Activated CD8-positive, alpha-beta memory T cell treated with anti-CD3 and anti-CD28 coated beads, Interleukin-2, amount 50 U/mL, for 48 hours (primary cell): ENCODE measurements around the gene DOCK3.
"Not testable (repeated sequence)": the region's sequence is repeated elsewhere in the genome, so short reads cannot be mapped to it uniquely, and the experiment has no call there.

Source experiments
- DNase-seq: peaks from one replicate; pipeline ENCODE4 v3.0.0-alpha.2; 2020

The DOCK3 gene

DNA sequence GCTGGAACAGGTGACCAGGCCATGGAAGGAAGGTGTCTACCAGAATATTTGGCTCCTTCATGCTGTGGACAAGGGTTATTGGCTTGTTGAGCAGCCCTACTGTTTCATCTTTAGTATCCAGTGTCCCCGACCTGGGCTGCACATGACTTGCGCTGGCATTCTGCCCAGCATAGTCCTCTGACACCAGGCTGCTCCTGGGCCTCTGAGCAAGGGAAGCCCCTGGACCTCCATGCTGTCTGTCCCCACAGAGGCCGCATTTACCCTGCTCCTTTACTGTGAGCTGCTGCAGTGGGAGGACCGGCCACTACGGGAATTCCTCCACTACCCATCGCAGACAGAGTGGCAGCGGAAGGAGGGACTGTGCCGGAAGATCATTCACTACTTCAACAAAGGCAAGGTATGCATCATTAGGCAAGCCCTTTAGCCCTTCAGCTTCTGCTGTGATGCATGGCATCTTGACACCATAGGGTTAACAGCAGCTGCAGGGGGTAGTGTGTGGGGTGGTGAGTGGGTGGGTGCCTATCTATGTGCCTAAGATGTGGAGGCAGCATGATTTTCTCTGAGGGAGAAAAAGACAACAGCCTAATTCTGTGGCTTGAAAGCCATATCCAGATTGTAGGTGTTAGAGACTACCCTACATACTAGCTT, 666.4 kb downstream of the DOCK3 start:
- no peak for DNase-seq

DNA sequence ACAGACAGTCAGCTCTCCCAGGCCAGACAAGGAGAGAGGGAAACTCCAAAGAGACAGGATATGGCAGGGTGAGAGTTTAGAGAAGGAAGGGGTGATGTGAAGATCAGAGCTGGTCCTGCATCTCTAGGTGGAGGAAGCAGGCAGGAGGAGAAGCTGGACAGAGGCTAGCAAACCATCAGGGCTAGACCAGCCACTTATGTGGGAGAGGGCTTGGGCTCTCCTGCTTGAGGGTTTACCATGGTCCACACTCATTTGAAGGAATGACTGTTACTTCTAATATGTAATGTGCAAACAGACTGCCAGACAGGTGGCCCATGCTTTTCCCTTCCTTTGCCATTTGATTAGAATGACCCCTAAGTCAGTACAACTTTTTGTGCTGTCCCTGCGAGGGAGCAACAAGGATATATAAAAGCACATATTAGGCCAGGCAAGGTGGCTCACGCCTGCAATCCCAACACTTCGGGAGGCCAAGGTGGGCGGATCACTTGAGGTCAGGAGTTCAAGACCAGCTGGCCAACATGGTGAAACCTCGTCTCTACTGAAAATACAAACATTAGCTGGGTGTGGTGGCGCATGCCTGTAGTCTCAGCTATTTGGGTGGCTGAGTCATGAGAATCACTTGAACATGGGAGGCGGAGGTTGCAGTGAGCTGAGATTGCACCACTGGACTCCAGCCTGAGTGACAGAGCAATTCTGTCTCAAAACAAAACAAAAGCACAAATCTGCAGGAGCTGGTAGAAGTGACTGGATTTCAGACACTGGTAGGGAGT, 669.4 kb downstream of the DOCK3 start:
- DNase-seq: no peak

- DNase-seq: no peak
These were observed 676.0 kb downstream of the DOCK3 start for GRCh38 chr3:51350751-51351150.

DNA sequence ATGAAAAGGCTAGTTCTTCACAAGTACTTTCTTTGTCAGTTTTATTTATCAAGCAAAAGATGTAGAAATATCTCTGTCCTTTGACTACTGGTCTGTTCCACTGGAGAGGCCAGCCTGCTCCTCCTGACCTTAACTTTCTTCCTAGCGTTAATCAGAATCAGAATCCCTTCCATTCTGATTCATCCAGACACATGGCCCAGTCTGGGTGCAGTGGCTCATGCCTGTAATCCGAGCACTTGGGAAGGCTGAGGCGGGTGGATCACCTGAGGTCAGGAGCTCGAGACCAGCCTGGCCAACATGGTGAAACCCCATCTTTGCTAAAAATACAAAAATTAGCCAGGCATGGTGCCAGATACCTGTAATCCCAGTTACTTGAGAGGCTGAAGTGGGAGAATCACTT, 678.4 kb downstream of the DOCK3 start:
- peak; percentile 25 for DNase-seq

GRCh38 chr3:51353691-51354090, 679.0 kb downstream of the DOCK3 start:
- peak; percentile 49 for DNase-seq

GRCh38 chr3:51354172-51354571, 679.4 kb downstream of the DOCK3 start:
- DNase-seq: peak; percentile 34

DNA sequence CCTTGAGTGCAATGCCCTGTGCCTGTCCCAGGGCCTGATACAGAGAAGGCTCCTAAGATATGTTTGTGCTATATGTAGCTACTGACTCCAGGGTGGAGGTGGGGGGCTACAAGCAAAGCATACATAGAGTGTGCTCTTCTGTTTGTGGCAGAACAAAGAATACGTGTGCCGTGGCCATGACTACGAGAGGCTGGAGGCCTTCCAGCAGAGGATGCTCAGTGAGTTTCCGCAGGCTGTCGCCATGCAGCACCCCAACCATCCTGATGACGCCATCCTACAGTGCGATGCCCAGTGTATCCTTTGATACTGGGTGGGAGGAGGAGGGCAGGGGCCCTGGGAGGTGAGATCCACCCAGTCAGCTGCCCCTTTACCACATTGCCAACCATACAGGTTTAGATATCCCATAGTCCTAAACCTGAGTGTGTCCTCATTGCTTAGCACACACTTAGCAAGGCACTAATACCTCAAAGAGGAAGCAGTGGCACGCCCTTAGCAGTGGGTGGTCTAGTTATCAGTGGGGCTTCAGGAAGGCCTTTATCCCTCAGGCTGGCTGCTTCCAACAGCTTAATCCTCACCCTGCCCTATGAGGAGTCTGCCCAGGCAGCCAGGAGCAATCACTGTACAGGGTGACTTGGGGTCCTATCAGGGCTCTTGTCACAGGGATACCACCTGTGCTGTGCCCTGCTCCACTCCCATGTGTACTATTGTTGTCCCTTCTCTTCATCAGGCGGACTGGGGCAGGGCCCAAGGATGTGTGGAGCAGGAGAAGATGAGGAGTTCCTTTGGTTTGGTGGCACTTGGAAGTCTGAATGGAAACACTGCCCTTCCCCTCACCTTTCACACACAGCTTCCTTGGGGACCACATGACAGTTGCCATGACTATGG, 680.2 kb downstream of the DOCK3 start:
- DNase-seq: peak; percentile 42

DNA sequence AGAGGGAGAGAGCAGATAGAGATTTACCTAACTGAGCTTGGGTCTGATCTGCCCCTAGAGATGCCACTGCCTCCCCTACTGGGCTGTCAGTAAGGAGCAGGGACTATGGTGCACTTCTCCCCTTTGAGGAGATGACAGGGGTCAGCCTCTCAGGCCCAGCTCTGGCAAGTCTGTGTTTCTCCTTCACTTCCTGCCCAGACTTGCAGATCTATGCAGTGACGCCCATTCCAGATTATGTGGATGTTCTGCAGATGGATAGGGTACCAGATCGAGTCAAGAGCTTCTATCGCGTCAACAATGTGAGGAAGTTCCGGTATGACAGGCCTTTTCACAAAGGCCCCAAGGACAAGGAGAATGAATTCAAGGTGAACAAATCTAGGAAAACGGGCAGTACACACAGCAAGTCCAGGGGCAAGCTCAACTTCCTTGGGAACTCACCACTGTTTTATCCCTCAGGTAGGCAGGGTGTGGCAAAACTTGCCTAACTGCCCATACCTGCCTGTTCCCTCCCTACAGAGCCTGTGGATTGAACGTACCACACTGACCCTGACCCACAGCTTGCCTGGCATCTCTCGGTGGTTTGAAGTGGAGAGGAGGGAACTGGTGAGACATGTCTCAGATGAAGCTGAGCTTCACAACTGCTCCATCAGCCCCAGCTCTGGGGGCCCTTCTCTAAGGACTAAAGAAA, 681.3 kb downstream of the DOCK3 start:
- DNase-seq: no peak

DNA sequence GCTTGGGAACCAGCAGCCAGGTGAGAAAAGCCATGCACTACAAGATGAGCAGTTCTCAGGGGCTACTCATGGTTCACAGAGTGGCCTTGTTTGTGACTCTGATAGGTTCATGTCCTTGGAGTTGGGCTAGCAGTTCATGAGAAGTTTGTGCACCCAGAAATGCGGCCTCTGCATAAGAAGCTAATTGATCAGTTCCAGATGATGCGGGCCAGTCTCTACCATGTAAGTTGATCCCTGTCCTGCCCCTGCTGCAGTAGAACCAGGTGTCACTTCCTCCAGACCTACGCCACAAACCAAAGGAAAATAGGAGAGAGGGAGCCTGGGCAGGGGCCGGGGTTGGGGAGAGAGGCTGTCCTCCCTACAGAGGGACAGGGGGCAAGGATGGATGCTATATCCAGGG, 683.1 kb downstream of the DOCK3 start:
- no peak for DNase-seq

- DNase-seq: no peak
These were observed 684.3 kb downstream of the DOCK3 start for GRCh38 chr3:51358981-51359380.

DNA sequence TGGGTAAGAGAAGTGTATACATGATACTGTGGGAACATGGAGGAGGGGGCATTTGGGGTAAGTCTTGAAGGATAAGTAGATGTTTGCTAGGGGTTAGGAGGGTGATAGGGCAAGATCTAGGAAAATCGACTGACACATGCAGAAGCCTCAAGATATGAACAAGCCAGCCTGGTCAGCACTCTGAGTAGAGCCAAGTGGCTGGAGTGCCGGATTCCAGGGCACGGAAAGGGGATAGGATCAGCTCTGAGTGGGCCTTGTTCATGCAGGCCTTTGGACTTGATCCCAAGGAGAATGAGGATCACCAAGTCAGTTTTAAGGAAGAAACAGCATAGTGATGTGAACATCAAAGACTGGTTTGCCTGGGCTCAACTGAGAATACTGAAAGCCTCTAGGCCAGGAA, 686.1 kb downstream of the DOCK3 start:
- DNase-seq: no peak

GRCh38 chr3:51361746-51362145, 687.0 kb downstream of the DOCK3 start:
- no peak for DNase-seq

- DNase-seq: no peak
These were observed 687.7 kb downstream of the DOCK3 start for GRCh38 chr3:51362476-51362875.

- DNase-seq: not testable (repeated sequence)
These were observed 693.5 kb downstream of the DOCK3 start for GRCh38 chr3:51368276-51368675.

DNA sequence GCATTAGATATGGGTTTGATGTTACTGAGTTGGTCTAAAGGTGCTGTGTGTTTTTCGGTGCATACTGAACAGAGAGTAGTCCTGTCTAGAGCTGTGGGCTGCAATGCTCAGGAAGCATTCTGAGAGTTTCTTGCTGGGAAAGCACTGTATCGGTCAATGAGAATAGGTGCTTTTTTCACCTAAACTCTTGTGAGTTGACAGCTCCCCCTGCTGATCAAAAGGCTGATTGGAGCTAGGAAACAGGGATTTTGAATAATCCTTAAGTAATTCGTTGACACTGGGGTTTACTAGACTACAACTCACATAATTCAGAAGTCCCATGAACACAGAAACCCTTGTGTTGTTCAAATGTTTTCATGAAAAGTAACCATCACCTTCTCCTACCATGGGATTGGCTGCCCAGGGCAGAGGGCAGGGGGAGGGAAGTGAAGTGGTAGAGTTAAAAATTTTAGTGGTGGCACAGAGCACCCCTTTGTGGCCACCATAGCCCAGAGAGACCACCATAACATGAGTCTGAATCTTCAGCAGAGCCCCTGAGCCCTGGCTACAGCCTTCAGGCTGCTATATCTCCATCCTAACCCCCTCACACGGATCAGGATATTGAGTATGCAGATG, 697.3 kb downstream of the DOCK3 start:
- peak; percentile 57 for DNase-seq

DNA sequence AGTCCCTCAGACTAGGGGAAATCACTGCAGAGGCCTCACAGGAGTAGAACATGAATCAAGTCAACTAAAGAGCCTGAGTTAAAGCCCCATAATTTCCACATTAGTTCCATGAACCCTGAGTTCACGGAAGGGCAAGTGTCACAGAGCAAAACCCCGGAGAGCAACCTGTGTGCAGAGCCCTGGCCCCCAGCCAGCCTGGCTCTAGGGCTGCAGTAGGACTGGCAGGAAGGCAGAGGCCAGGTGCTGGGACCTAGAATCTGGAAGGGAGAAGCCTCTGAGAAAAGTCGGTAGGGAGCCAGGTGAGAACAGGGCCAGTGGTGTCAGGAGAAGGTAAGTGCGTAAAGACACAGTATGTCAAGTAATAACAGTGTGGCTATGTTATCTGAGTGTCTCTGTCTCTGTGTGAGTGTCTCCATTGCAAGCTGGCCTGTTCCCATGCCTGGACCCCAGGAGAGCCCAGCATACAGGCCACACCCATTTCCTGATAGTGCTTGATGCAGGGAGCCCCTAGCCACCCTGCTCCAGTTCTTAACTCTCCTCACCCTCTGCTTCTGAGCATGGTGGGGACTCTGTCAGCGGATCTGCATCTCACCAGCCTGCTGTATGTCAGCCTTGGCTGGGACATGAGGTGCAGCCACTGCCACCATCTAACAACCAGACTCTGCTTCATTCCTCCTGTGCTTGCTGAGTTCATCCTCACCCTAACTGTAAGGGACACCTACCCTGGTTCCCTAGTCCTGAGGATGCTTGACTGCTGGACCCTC, 699.1 kb downstream of the DOCK3 start:
- no peak for DNase-seq

- no peak for DNase-seq
These were observed 699.7 kb downstream of the DOCK3 start for GRCh38 chr3:51374456-51374855.

GRCh38 chr3:51375136-51375535, 700.4 kb downstream of the DOCK3 start:
- no peak for DNase-seq

GRCh38 chr3:51375571-51375970, 700.8 kb downstream of the DOCK3 start:
- no peak for DNase-seq

- no peak for DNase-seq
These were observed 703.3 kb downstream of the DOCK3 start for GRCh38 chr3:51378065-51378464.

DNA sequence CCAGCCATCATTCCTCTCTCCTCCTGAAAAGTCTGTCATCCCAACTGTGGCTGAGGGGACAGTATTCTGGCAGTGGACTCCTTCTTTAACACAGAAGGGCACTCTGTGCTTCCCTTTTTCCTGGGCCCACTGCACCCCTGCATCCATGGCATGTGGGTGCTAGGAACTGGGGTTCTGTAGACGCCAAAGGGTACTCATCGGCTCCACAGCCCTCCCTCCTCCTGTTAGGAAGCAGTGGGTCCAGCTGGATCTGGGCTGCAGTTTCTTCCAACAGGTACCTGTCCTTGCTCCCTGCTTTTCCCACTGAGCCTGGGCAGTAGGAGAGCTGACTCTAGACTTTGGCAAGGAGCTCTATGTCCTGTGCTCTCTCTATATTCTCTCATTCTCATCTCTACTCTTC, 704.0 kb downstream of the DOCK3 start:
- DNase-seq: no peak

GRCh38 chr3:51379301-51379700, 704.6 kb downstream of the DOCK3 start:
- no peak for DNase-seq
